ENCODE measurements around the gene ZBTB2.
"Not testable (repeated sequence)": the region's sequence is repeated elsewhere in the genome, so short reads cannot be mapped to it uniquely, and the experiment has no call there.

- TF ChIP-seq CTCF (IDR thresholded peaks at IDR 0.05; ENCODE audit: low read length); EZH2 (IDR thresholded peaks at IDR 0.05; ENCODE audit: borderline replicate concordance, low read length): not testable (repeated sequence)
Observed at GRCh38 chr6:151315661-151316060, 75.7 kb downstream of the ZBTB2 start.

Data from OCI-LY1 (cell line).